HG03135 (cell line): ENCODE results near the gene KRTAP10-5.
"Not testable (repeated sequence)": the region's sequence is repeated elsewhere in the genome, so short reads cannot be mapped to it uniquely, and the experiment has no call there.

Experiments used
- ATAC-seq: cut with Tn5 transposase; IDR thresholded peaks from one replicate; pipeline ENCODE4 v1.9.1; 2021; ENCODE audit warnings: mild to moderate bottlenecking, moderate library complexity; ENCODE audit not compliant: unreplicated experiment

The KRTAP10-5 gene

GRCh38 chr21:44550285-44550684, 30.1 kb downstream of the KRTAP10-5 start:
- not testable (repeated sequence) for ATAC-seq

- ATAC-seq: no peak
These were observed 30.7 kb downstream of the KRTAP10-5 start for GRCh38 chr21:44549525-44550211.

GRCh38 chr21:44548922-44549321, 31.5 kb downstream of the KRTAP10-5 start:
- ATAC-seq: no peak

- ATAC-seq: no peak
These were observed 32.0 kb downstream of the KRTAP10-5 start for GRCh38 chr21:44548381-44548780.

GRCh38 chr21:44547656-44548331, 32.6 kb downstream of the KRTAP10-5 start:
- no peak for ATAC-seq

- ATAC-seq: no peak
These were observed 35.8 kb downstream of the KRTAP10-5 start for GRCh38 chr21:44544566-44544965.

GRCh38 chr21:44542716-44543115, 37.7 kb downstream of the KRTAP10-5 start:
- ATAC-seq: no peak

- no peak for ATAC-seq
These were observed 39.6 kb downstream of the KRTAP10-5 start for GRCh38 chr21:44540741-44541288.

- no peak for ATAC-seq
These were observed 40.3 kb downstream of the KRTAP10-5 start, which contains the start of gene KRTAP10-1 for GRCh38 chr21:44539991-44540666. TSS of gene KRTAP10-1 (minus strand) at chr21:44540195. CDS start at chr21:44540150, 45 bp downstream.

GRCh38 chr21:44539046-44539445, 41.4 kb downstream of the KRTAP10-5 start:
- ATAC-seq: no peak

- no peak for ATAC-seq
These were observed 42.2 kb downstream of the KRTAP10-5 start for GRCh38 chr21:44537930-44538911.

GRCh38 chr21:44535963-44536362, 44.4 kb downstream of the KRTAP10-5 start:
- ATAC-seq: no peak

- no peak for ATAC-seq
These were observed 45.7 kb downstream of the KRTAP10-5 start for GRCh38 chr21:44534688-44535087.

GRCh38 chr21:44533891-44534627, 46.3 kb downstream of the KRTAP10-5 start:
- ATAC-seq: no peak

GRCh38 chr21:44533121-44533890, 47.1 kb downstream of the KRTAP10-5 start:
- no peak for ATAC-seq

- ATAC-seq: no peak
These were observed 47.7 kb downstream of the KRTAP10-5 start for GRCh38 chr21:44532712-44533111.

- no peak for ATAC-seq
These were observed 48.5 kb downstream of the KRTAP10-5 start for GRCh38 chr21:44531606-44532564.
